GM12875 (cell line): ENCODE data around the gene ARPP21.

Source experiments
- H3K4me3 ChIP-seq: one replicate; pipeline ENCODE4 v1.5.1; 2011; ENCODE audit warnings: low read depth, low read length, control low read depth
- TF ChIP-seq, protein P1 (sequence below): IDR thresholded peaks from 2 replicates; pipeline ENCODE4 v1.5.1; 2011; ENCODE audit warnings: low read depth, mild to moderate bottlenecking, control low read depth, inconsistent platforms, low read length, moderate library complexity, borderline replicate concordance; ENCODE audit not compliant: insufficient read depth

The ARPP21 gene

DNA sequence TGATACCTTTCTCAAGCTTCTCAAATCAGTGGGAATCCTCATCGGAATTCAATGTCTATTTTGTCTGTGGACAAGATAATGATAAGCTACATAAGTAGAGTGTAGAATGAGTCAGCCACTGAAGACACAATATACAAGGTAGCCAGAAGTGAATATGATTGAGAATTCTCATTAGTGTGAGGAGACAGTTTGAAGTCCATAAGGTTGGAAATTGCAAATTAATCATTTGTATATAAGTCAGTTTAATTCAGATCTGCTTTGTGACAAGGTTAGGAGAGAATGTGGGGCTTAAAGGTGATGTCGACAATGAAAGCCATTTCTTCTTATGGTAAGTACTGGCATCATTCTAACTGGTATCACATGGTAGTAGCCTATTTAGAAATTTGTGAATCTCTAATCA, 4.2 kb downstream of the ARPP21 start:
- H3K4me3 ChIP-seq = no peak overlapping the region
- TF ChIP-seq, protein P1, sequence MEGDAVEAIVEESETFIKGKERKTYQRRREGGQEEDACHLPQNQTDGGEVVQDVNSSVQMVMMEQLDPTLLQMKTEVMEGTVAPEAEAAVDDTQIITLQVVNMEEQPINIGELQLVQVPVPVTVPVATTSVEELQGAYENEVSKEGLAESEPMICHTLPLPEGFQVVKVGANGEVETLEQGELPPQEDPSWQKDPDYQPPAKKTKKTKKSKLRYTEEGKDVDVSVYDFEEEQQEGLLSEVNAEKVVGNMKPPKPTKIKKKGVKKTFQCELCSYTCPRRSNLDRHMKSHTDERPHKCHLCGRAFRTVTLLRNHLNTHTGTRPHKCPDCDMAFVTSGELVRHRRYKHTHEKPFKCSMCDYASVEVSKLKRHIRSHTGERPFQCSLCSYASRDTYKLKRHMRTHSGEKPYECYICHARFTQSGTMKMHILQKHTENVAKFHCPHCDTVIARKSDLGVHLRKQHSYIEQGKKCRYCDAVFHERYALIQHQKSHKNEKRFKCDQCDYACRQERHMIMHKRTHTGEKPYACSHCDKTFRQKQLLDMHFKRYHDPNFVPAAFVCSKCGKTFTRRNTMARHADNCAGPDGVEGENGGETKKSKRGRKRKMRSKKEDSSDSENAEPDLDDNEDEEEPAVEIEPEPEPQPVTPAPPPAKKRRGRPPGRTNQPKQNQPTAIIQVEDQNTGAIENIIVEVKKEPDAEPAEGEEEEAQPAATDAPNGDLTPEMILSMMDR = no peak

DNA sequence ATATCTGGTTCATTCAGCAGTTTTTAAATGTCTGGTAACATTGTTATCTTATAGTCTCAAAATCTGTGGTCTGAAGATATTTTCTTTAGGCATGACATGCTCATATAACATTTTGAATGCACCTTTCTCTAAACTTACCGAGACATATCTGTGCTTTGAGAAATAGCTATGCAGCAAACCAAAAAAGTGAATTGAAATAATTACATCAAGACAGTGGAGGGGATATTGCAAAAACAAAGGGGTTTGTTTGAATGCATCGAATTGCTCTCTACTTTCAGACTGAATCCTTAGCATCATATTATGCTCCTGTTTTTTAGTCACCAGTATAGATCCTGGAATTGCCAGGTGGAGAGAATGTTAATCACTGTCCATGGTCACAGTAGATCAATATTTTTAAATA, 5.1 kb downstream of the ARPP21 start:
- H3K4me3 ChIP-seq = no peak overlapping the region
- TF ChIP-seq, protein P1 = no peak

DNA sequence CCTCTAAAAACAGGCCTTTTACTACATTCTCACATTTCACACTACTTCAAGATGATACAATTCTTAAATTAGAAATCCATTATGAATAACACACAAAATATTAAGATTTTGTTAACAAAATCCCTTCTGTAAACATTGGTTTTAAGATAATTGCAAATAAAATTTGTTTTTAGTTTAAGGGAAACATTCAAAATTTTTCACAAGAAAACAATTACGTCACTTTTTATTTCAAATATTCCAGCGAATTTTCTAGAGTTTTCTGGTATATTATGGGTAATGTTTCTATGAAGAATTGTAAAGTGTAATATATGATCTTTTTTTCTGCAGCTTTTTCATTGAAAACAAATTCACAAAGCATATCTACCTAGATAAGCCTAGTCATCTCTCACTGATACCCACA, 5.9 kb downstream of the ARPP21 start:
- TF ChIP-seq, protein P1 = no peak

DNA sequence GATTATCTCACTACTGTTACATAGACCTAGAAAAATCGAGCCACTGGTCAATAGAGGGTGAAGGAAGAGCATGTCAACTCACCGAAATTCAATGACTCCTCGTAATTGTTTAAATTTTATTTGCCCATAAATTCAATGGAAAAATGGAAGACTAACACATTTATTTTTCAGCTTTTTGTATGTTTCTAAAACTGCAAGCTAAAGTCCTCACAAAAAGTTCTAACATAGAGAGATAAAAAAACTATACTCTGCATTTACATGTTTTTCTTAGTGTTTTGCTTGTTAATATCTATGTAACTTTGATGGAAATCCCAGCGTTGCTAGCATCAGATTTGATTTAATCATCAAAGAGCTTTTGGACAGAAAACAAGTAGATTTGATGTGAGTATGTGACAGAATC, 6.8 kb downstream of the ARPP21 start:
- TF ChIP-seq, protein P1 = no peak
- H3K4me3 ChIP-seq = no peak overlapping the region

More for the DNA sequence above, 5.9 kb downstream of the ARPP21 start:
- H3K4me3 ChIP-seq = no peak overlapping the region

DNA sequence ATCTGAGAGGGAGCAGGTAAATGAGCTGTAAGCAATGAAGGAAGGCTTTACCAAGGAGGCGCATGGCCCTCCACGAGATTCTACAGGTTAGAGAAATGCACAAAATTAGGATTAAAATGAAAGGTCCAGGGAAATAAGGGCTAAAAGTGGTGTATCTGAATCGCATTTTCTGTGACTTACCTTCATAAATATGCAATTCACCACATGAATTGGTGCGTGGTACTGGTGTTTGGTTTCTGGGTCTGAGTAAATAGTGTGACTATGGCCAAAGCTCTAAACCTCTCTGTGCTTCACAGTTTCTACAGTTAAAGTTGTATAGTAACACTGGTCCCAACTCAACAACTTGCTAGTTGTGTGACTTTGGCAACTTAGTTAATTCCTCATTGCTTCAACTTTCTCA, 8.1 kb downstream of the ARPP21 start:
- TF ChIP-seq, protein P1 = no peak

DNA sequence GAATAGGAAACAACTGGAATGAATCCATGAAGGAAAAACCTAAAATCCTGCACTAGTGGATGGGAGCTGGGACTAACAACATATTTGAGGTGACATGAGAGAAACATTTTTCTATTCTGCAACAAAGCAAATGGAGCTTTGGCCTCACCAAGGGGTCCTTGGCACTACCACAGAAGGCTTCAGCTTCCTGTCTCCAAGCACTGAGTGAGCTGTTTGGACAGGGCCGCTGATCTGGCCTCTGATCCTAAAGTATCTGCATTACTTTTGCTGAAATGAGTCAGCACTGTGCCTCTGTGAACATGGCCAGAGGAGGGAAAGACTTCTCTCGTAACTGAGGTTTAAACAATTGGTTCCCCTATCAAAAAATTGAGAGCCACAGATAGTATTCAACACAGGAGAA, 9.0 kb downstream of the ARPP21 start:
- no peak overlapping the region for H3K4me3 ChIP-seq
- TF ChIP-seq, protein P1 = no peak

More for the DNA sequence above, 8.1 kb downstream of the ARPP21 start:
- no peak overlapping the region for H3K4me3 ChIP-seq

DNA sequence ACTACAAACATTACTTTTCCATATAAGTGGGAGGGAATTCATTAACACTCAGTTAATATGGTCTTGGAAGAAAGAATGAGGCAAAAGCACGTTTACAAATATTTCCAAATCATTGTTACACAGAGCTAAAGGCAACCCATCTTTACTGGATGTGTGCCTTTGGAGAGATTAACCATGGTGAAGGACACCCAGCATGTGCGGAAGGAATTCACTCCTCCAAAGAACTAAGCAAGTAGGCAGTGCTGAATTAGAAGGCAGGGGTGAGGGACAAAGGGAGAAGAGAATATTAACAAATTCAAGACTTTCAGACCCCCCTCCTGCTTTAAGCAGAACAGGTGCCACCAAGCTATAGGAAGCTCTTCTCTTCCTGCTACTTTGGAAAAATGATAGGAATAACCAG, 10.1 kb downstream of the ARPP21 start:
- no peak overlapping the region for H3K4me3 ChIP-seq
- TF ChIP-seq, protein P1 = no peak
